PC-3 (cell line): ENCODE measurements around the gene NOTCH4. TPM values are rescaled to one million over a fixed set of nuclear protein-coding genes. Genes with fewer than 3 reads are reported as not detected.

Experiments
- ATAC-seq: fragments of 200-7000 bp; cut with Tn5 transposase; 2 replicates; pipeline ENCODE4 v1.9.1; 2020; ENCODE audit warnings: mild to moderate bottlenecking, moderate library complexity
- BruUV-seq: library from RNA; stranded (reverse); fragments of 400-500 nt; replicated peaks from 2 replicates; lab custom pipeline; 2021; lab: Mats Ljungman, UMichigan
- CTCF ChIA-PET: fragments of 300-600 bp; sonication (Branson Sonifier 250); formaldehyde crosslinking; loops from one replicate; lab custom pipeline; 2022; ENCODE audit warnings: antibody characterized with exemption; lab: Charles Lee
- POLR2A ChIA-PET: fragments of 300-600 bp; sonication (Branson Sonifier 250); formaldehyde crosslinking; loops from one replicate; lab custom pipeline; 2022; ENCODE audit warnings: antibody characterized with exemption; ENCODE audit not compliant: unreplicated experiment; lab: Charles Lee
- DNase-seq: peaks from one replicate; pipeline ENCODE4 v3.0.0-alpha.2; 2015
- H2AFZ ChIP-seq: fragments of 300-600 bp; sonication (generic); 2 replicates; pipeline ENCODE4 v1.6.0; 2016; ENCODE audit warnings: antibody characterized with exemption, low read length
- H3F3A ChIP-seq: fragments of 300-600 bp; sonication (generic); one replicate; pipeline ENCODE4 v1.6.0; 2017; ENCODE audit warnings: antibody characterized with exemption, low read length, control low read depth, mild to moderate bottlenecking; ENCODE audit not compliant: unreplicated experiment
- H3K27ac ChIP-seq: fragments of 300-600 bp; sonication (generic); 2 replicates; pipeline ENCODE4 v1.5.1; 2016; ENCODE audit warnings: mild to moderate bottlenecking, low read length
- H3K27me3 ChIP-seq: fragments of 300-600 bp; sonication (generic); 2 replicates; pipeline ENCODE4 v1.6.1; 2016; ENCODE audit warnings: low read length, mixed read lengths
- H3K36me3 ChIP-seq: fragments of 300-600 bp; sonication (generic); 2 replicates; pipeline ENCODE4 v1.6.1; 2016; ENCODE audit warnings: low read depth, mixed run types, low read length, mixed read lengths
- H3K4me1 ChIP-seq: fragments of 300-600 bp; sonication (generic); 2 replicates; pipeline ENCODE4 v1.5.1; 2016; ENCODE audit warnings: low read length; ENCODE audit not compliant: insufficient read depth
- H3K4me2 ChIP-seq: fragments of 300-600 bp; sonication (generic); 2 replicates; pipeline ENCODE4 v1.6.0; 2016; ENCODE audit warnings: low read length
- H3K4me3 ChIP-seq: fragments of 300-600 bp; sonication (generic); 2 replicates; pipeline ENCODE4 v1.5.1; 2016; ENCODE audit warnings: mild to moderate bottlenecking, low read length, mixed read lengths
- H3K79me2 ChIP-seq: fragments of 300-600 bp; sonication (generic); 2 replicates; pipeline ENCODE4 v1.6.1; 2017; ENCODE audit warnings: low read length, mixed read lengths
- H3K9ac ChIP-seq: fragments of 300-600 bp; sonication (generic); 2 replicates; pipeline ENCODE4 v1.6.0; 2016; ENCODE audit warnings: mild to moderate bottlenecking, low read length
- H3K9me2 ChIP-seq: fragments of 300-600 bp; sonication (generic); replicated peaks from 2 replicates; pipeline ENCODE4 v1.6.1; 2016; ENCODE audit warnings: mixed run types, low read length, mixed read lengths
- H3K9me3 ChIP-seq: fragments of 300-600 bp; sonication (generic); 2 replicates; pipeline ENCODE4 v1.6.1; 2016; ENCODE audit warnings: low read length, mixed read lengths
- H4K20me1 ChIP-seq: fragments of 300-600 bp; sonication (generic); 2 replicates; pipeline ENCODE4 v1.6.1; 2016; ENCODE audit warnings: low read length, mixed read lengths
- EZH2 ChIP-seq: fragments of 300-600 bp; sonication (generic); IDR thresholded peaks from one replicate; pipeline ENCODE4 v1.6.1; 2017; ENCODE audit warnings: antibody characterized with exemption, mild to moderate bottlenecking, low read length; ENCODE audit not compliant: unreplicated experiment
- EZH2phosphoT487 ChIP-seq: fragments of 300-600 bp; sonication (generic); IDR thresholded peaks from 2 replicates; pipeline ENCODE4 v1.6.1; 2018; ENCODE audit warnings: mild to moderate bottlenecking, antibody characterized with exemption, low read length, borderline replicate concordance
- intact Hi-C: fragments of 100-400 bp; cut with micrococcal nuclease; formaldehyde crosslinking; loops from 2 replicates; pipeline ENCODE4 v1.9.0; 2023
- total RNA-seq: library from RNA; depleted of rRNA; stranded (reverse); fragments of >200 nt; gene quantifications from 2 replicates; pipeline ENCODE4 v1.2.3, GENCODE V29; 2014
- TF ChIP-seq, protein P1 (sequence below): fragments of 300-600 bp; sonication (generic); conservative IDR thresholded peaks from 2 replicates; pipeline ENCODE4 v1.5.1; 2017; ENCODE audit warnings: antibody characterized with exemption, low read depth, mild to moderate bottlenecking, low read length

The NOTCH4 gene
- total RNA-seq, 1 experiment from 2014 or later, result 1.7 TPM

DNA sequence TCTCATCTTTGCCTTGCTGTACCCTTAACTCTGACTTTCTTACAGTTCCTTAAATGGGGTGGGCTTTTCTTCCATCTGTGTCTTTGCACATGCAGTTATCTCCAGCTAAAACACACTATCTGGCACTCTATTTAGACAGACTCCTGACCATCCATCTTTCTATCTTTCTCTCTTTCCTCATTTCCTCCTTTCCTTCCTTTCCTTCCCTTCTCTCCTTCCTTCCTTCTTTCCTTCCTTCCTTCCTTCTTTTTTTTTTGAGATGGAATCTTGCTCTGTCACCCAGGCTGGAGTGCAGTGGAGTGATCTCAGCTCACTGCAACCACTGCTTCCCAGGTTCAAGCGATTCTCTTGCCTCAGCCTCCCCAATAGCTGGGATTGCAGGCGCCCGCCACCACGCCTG, 8.2 kb downstream of the NOTCH4 start:
- ChIA-PET CTCF (no interaction called here), POLR2A (no interaction called here)
- DNase-seq (no peak), ATAC-seq (no peak)
- no peak overlapping the region for H3K9ac ChIP-seq
- no peaks in the 10 kb centered on the region for H4K20me1 ChIP-seq
- TF ChIP-seq EZH2phosphoT487 (no peak), EZH2 (no peak)
- TF ChIP-seq, protein P1, sequence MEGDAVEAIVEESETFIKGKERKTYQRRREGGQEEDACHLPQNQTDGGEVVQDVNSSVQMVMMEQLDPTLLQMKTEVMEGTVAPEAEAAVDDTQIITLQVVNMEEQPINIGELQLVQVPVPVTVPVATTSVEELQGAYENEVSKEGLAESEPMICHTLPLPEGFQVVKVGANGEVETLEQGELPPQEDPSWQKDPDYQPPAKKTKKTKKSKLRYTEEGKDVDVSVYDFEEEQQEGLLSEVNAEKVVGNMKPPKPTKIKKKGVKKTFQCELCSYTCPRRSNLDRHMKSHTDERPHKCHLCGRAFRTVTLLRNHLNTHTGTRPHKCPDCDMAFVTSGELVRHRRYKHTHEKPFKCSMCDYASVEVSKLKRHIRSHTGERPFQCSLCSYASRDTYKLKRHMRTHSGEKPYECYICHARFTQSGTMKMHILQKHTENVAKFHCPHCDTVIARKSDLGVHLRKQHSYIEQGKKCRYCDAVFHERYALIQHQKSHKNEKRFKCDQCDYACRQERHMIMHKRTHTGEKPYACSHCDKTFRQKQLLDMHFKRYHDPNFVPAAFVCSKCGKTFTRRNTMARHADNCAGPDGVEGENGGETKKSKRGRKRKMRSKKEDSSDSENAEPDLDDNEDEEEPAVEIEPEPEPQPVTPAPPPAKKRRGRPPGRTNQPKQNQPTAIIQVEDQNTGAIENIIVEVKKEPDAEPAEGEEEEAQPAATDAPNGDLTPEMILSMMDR, result no peak
- H3K27ac ChIP-seq, result no peak overlapping the region
- no peaks in the 10 kb centered on the region for H3K9me3 ChIP-seq
- no peaks in the 10 kb centered on the region for H3K36me3 ChIP-seq
- intact Hi-C loops, result no loop called here
- no peaks in the 10 kb centered on the region for H3F3A ChIP-seq
- BruUV-seq, result no TSS peak
- no peaks in the 10 kb centered on the region for H3K9me2 ChIP-seq
- H3K4me3 ChIP-seq, result no peak overlapping the region
- no peaks in the 10 kb centered on the region for H3K4me1 ChIP-seq
- no peak overlapping the region for H3K4me2 ChIP-seq
- peaks cover 21% of the 10 kb centered on the region for H3K27me3 ChIP-seq
- H3K79me2 ChIP-seq, result no peaks in the 10 kb centered on the region
- H2AFZ ChIP-seq, result no peak overlapping the region

DNA sequence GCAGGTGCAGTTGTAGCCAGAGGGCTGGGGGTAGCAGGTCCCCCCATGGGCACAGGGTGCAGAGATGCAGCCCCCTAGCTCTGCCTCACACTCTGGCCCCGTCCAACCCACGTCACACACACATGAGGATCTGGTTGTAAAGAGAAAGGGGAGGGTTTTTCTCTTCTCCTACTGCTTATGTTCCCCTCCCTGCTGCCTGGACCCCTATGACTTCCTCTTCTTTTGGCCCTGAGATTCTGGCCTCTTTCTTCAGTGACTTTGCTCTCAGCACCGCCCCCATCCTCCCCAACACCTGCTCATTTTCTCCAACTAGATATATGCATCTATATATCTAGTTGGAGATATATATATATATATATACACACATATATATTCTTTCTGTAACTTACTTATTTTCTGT, 9.7 kb downstream of the NOTCH4 start:
- H3K9me3 ChIP-seq, result no peaks in the 10 kb centered on the region
- BruUV-seq, result no TSS peak
- H3K79me2 ChIP-seq, result no peaks in the 10 kb centered on the region
- H3K9ac ChIP-seq, result no peak overlapping the region
- H3K4me2 ChIP-seq, result no peak overlapping the region
- no peak for TF ChIP-seq EZH2
- TF ChIP-seq, protein P1, result no peak
- no peak for TF ChIP-seq EZH2phosphoT487
- peaks cover 21% of the 10 kb centered on the region for H3K27me3 ChIP-seq
- no peaks in the 10 kb centered on the region for H3K36me3 ChIP-seq
- ChIA-PET CTCF (no interaction called here), POLR2A (no interaction called here)
- ATAC-seq (no peak), DNase-seq (no peak)
- no peak overlapping the region for H3K4me3 ChIP-seq
- no peaks in the 10 kb centered on the region for H3K4me1 ChIP-seq
- intact Hi-C loops, result no loop called here
- no peaks in the 10 kb centered on the region for H3K9me2 ChIP-seq
- H4K20me1 ChIP-seq, result no peaks in the 10 kb centered on the region
- H3F3A ChIP-seq, result no peaks in the 10 kb centered on the region
- H3K27ac ChIP-seq, result no peak overlapping the region
- no peak overlapping the region for H2AFZ ChIP-seq

DNA sequence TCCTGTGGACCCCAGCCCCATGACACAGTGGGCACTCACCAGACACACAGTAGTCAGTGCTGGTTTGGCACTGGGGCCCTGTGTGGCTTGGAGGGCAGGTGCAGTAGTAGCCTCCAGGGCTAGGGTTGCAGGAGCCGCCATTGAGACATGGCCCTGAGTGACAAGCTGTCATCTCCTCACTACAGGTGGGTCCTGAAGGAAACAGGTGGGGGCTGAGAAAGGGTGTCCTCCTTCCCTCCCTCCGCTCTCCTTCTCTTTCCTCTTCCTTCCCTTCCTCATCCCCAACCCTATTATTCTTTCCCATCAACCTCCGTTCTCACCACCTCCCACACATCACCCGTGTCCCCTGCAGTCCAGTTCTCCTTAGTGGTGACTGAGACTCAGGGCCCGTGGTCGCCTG, 10.2 kb downstream of the NOTCH4 start:
- no peak overlapping the region for H3K27ac ChIP-seq
- H3K9me3 ChIP-seq, result no peaks in the 10 kb centered on the region
- H4K20me1 ChIP-seq, result no peaks in the 10 kb centered on the region
- no peaks in the 10 kb centered on the region for H3F3A ChIP-seq
- H3K4me3 ChIP-seq, result no peak overlapping the region
- no peaks in the 10 kb centered on the region for H3K9me2 ChIP-seq
- DNase-seq (no peak), ATAC-seq (no peak)
- BruUV-seq, result no TSS peak
- intact Hi-C loops, result no loop called here
- no peaks in the 10 kb centered on the region for H3K79me2 ChIP-seq
- no peaks in the 10 kb centered on the region for H3K4me1 ChIP-seq
- no peak overlapping the region for H2AFZ ChIP-seq
- no peak overlapping the region for H3K4me2 ChIP-seq
- ChIA-PET CTCF (no interaction called here), POLR2A (no interaction called here)
- no peak overlapping the region for H3K9ac ChIP-seq
- no peak for TF ChIP-seq EZH2
- TF ChIP-seq, protein P1, result no peak
- no peak for TF ChIP-seq EZH2phosphoT487
- H3K36me3 ChIP-seq, result no peaks in the 10 kb centered on the region
- H3K27me3 ChIP-seq, result peaks cover 16% of the 10 kb centered on the region
